OCI-LY3 (cell line): ENCODE measurements around the gene PILRB.

Experiments used
- CTCF ChIP-seq: fragments of 200-600, 300-600 bp; sonication (generic); IDR thresholded peaks from 2 replicates; pipeline ENCODE4 v1.5.1; 2014; ENCODE audit warnings: antibody characterized with exemption, low read length, low read depth
- EZH2phosphoT487 ChIP-seq: fragments of 200-600 bp; shearing (Covaris generic); IDR thresholded peaks from 2 replicates; pipeline ENCODE4 v1.6.1; 2018; ENCODE audit warnings: antibody characterized with exemption, mixed run types, low read depth

- TF ChIP-seq CTCF (no peak), EZH2phosphoT487 (no peak)
Observed at GRCh38 chr7:100378114-100378755, 20.3 kb downstream of the PILRB start.
